HepG2 (cell line): ENCODE measurements around the gene TADA2A. TPM values are rescaled to one million over a fixed set of nuclear protein-coding genes. Genes with fewer than 3 reads are reported as not detected.

Experiments
- ATAC-seq: fragments of 200-7000 bp; cut with Tn5 transposase; 3 replicates; pipeline ENCODE4 v1.9.1; 2020; ENCODE audit warnings: mild to moderate bottlenecking, moderate library complexity
- BruUV-seq: library from RNA; stranded (reverse); fragments of 400-500 nt; replicated peaks from 2 replicates; lab custom pipeline; 2021; lab: Mats Ljungman, UMichigan
- CTCF ChIA-PET: fragments of 300-600 bp; formaldehyde crosslinking; extraction: SDS; loops from one replicate; lab custom pipeline; 2021; ENCODE audit warnings: low total read pairs, inconsistent platforms, low intra/inter-chr PET ratio; lab: Yijun Ruan, JAX
- POLR2A ChIA-PET: fragments of 350-600 bp; sonication (Branson Sonifier 250); formaldehyde crosslinking; loops from one replicate; lab custom pipeline; 2020; ENCODE audit warnings: antibody characterized with exemption, inconsistent platforms; lab: Yijun Ruan, JAX
- DNase-seq: peaks from one replicate; pipeline ENCODE4 v3.0.0-alpha.2; 2015; ENCODE audit warnings: low spot score
- FAIRE-seq: peaks from 3 replicates; lab custom pipeline; 2011; peaks lifted over from hg19 to GRCh38; lab: Jason Lieb, UNC
- H2AFZ ChIP-seq: one replicate; pipeline ENCODE4 v1.6.1; 2011; ENCODE audit warnings: low read length, inconsistent platforms
- H3K27ac ChIP-seq: fragments of 300-600 bp; 3 replicates; pipeline ENCODE4 v1.8.0; 2011; ENCODE audit warnings: mixed run types, mild to moderate bottlenecking, mixed read lengths, low read length, inconsistent platforms; ENCODE audit not compliant: insufficient read depth; ENCODE audit errors: extremely low read length
- H3K27me3 ChIP-seq, 2 experiments: fragments of 200-600 bp in 1 of 2; 2 replicates in 1 of 2; 3 replicates in 1 of 2; pipeline versions ENCODE4 v1.6.0 to v1.8.0; 2011; ENCODE audit warnings: low read length in 2 of 2, mild to moderate bottlenecking in 2 of 2, moderate library complexity in 2 of 2, inconsistent platforms in 1 of 2; ENCODE audit not compliant: insufficient read depth in 2 of 2, control insufficient read depth in 1 of 2
- H3K36me3 ChIP-seq, 2 experiments: fragments of 200-600 bp in 1 of 2; replicated peaks in 1 of 2; 2 replicates in 1 of 2; 3 replicates in 1 of 2; pipeline versions ENCODE4 v1.5.1 to v1.8.0; 2011; ENCODE audit warnings: low read length in 2 of 2, inconsistent platforms in 1 of 2; ENCODE audit not compliant: insufficient read depth in 2 of 2, control insufficient read depth in 1 of 2
- H3K4me1 ChIP-seq: 2 replicates; pipeline ENCODE4 v1.5.1; 2012; ENCODE audit warnings: low read length, inconsistent platforms; ENCODE audit not compliant: insufficient read depth
- H3K4me2 ChIP-seq: 2 replicates; pipeline ENCODE4 v1.6.0; 2011; ENCODE audit warnings: low read depth, low read length, inconsistent platforms
- H3K4me3 ChIP-seq, 3 experiments: fragments of 200-600 bp in 1 of 3; sonication (generic), shearing (Covaris generic) in 1 of 3; replicated peaks in 1 of 3; 2 replicates each; pipeline ENCODE4 v1.5.1; 2011 to 2016; ENCODE audit warnings: low read length in 3 of 3, inconsistent platforms in 2 of 3, low read depth in 2 of 3, mild to moderate bottlenecking in 2 of 3, control low read depth in 1 of 3, mixed read lengths in 1 of 3; ENCODE audit not compliant: insufficient read depth in 1 of 3
- H3K79me2 ChIP-seq: one replicate; pipeline ENCODE4 v1.6.1; 2011; ENCODE audit warnings: low read length, inconsistent platforms; ENCODE audit not compliant: insufficient read depth
- H3K9ac ChIP-seq: 2 replicates; pipeline ENCODE4 v1.6.0; 2011; ENCODE audit warnings: mild to moderate bottlenecking, low read depth, low read length, inconsistent platforms; ENCODE audit not compliant: insufficient read depth
- H3K9me3 ChIP-seq: 2 replicates; pipeline ENCODE4 v1.5.1; 2012; ENCODE audit warnings: mild to moderate bottlenecking, low read length
- H4K20me1 ChIP-seq: 2 replicates; pipeline ENCODE4 v1.6.0; 2011; ENCODE audit warnings: inconsistent platforms, mild to moderate bottlenecking, low read length, moderate library complexity; ENCODE audit not compliant: insufficient read depth
- GATAD1 ChIP-seq: IDR thresholded peaks from 2 replicates; pipeline ENCODE4 v1.6.1; 2016; ENCODE audit warnings: missing genetic modification reagents, missing compliant biosample characterization
- HOXA3 ChIP-seq: sonication (generic); formaldehyde crosslinking; IDR thresholded peaks from 2 replicates; pipeline ENCODE4 v1.5.0; 2020; ENCODE audit warnings: missing genetic modification reagents
- MEIS2 ChIP-seq: sonication (generic); formaldehyde crosslinking; IDR thresholded peaks from 2 replicates; pipeline ENCODE4 v1.9.0; 2021; ENCODE audit warnings: mild to moderate bottlenecking, missing genetic modification reagents
- NFIB ChIP-seq: sonication (generic); formaldehyde crosslinking; IDR thresholded peaks from 2 replicates; pipeline ENCODE4 v1.9.0; 2021; ENCODE audit warnings: missing genetic modification reagents, mild to moderate bottlenecking, borderline replicate concordance
- NKX3-1 ChIP-seq: sonication (generic); formaldehyde crosslinking; IDR thresholded peaks from 2 replicates; pipeline ENCODE4 v1.5.0; 2020; ENCODE audit warnings: missing genetic modification reagents
- PRDM15 ChIP-seq: sonication (generic); formaldehyde crosslinking; IDR thresholded peaks from 2 replicates; pipeline ENCODE4 v1.4.0; 2020; ENCODE audit warnings: missing genetic modification reagents
- ZNF274 ChIP-seq: sonication (generic); formaldehyde crosslinking; IDR thresholded peaks from 2 replicates; pipeline ENCODE4 v1.5.1; 2020; ENCODE audit warnings: mild to moderate bottlenecking, missing genetic modification reagents
- ZNF296 ChIP-seq: sonication (generic); formaldehyde crosslinking; conservative IDR thresholded peaks from 2 replicates; pipeline ENCODE4 v1.5.0; 2020; ENCODE audit warnings: mild to moderate bottlenecking, missing genetic modification reagents
- ZNF407 ChIP-seq: sonication (generic); formaldehyde crosslinking; IDR thresholded peaks from one replicate; pipeline ENCODE4 v1.5.1; 2020; ENCODE audit warnings: mild to moderate bottlenecking, missing genetic modification reagents; ENCODE audit errors: not compliant biosample characterization
- ZNF850 ChIP-seq: sonication (generic); formaldehyde crosslinking; conservative IDR thresholded peaks from 2 replicates; pipeline ENCODE4 v1.9.0; 2021; ENCODE audit warnings: mild to moderate bottlenecking, missing genetic modification reagents
- WGBS: methylation state at CpG from one replicate; pipeline ENCODE4 v1.1.6; 2017; ENCODE audit warnings: low lambda C conversion rate; 5-methylcytosine and 5-hydroxymethylcytosine counted together
- in situ Hi-C: cut with HindIII; loops from 2 replicates; pipeline ENCODE4 v1.10.0; 2017; ENCODE audit warnings: low pct_unique_long_range_greater_than_20kb; ENCODE audit not compliant: extremely low pct_ligation_motif_present
- intact Hi-C: fragments of 100-400 bp; cut with micrococcal nuclease; formaldehyde crosslinking; loops from one replicate; pipeline ENCODE4 v1.10.0; 2022; ENCODE audit not compliant: unreplicated experiment
- polyA plus RNA-seq, 8 experiments: library from polyadenylated mRNA; depleted of rRNA in 3 of 8; stranded (reverse) in 7 of 8; unstranded in 1 of 8; fragments of >200 nt; fragmentation: Illumina TruSeq in 4 of 8; extraction: Trizol in 4 of 8; gene quantifications; 2 replicates each; pipeline versions ENCODE4 v1.2.1 to v1.2.3, GENCODE V29; 2011 to 2016; ENCODE audit warnings: low read depth in 4 of 8, missing spikeins in 1 of 8, mixed read lengths in 1 of 8; ENCODE audit not compliant: insufficient read depth in 1 of 8
- total RNA-seq, 5 experiments: library from RNA; depleted of rRNA; stranded (reverse); fragments of >200 nt; fragmentation: Illumina TruSeq; extraction: Trizol; gene quantifications; 2 replicates each; pipeline ENCODE4 v1.2.3, GENCODE V29; 2016; ENCODE audit warnings: low read depth in 1 of 5

Gene TADA2A
- total and polyA plus RNA-seq, 2 of the 13 experiments (the other 11 are each of a cell fraction or from before 2014, with no cell fraction given), result 8.0 to 14.0 TPM

GRCh38 chr17:37523715-37524219 is 117.1 kb downstream of the TADA2A start:
- H3K4me1 ChIP-seq, result no peaks in the 10 kb centered on the region
- peaks cover 5 to 36% of the 10 kb centered on the region in 2 experiments for H3K36me3 ChIP-seq
- intact Hi-C loops, result loop anchor here (10.0 kb wide), 1 partner anchor 251 kb away; no protein-coding TSS in a partner anchor
- FAIRE-seq (no peak), ATAC-seq (no peak), DNase-seq (no peak)
- 82% methylated on average over 6 of the region's 8 CpGs for WGBS
- no peak overlapping the region for H3K4me2 ChIP-seq
- H3K27me3 ChIP-seq, result no peaks in the 10 kb centered on the region
- in situ Hi-C loops, result no loop called here
- no peak overlapping the region for H3K4me3 ChIP-seq
- H3K9me3 ChIP-seq, result no peaks in the 10 kb centered on the region
- no peaks in the 10 kb centered on the region for H4K20me1 ChIP-seq
- no peak overlapping the region for H3K27ac ChIP-seq
- POLR2A ChIA-PET, result no interaction called here
- no TSS peak for BruUV-seq
- CTCF ChIA-PET, result no interaction called here
- H2AFZ ChIP-seq, result no peak overlapping the region
- H3K79me2 ChIP-seq, result no peaks in the 10 kb centered on the region
- no peak overlapping the region for H3K9ac ChIP-seq
- no peak for TF ChIP-seq ZNF850
- no peak for TF ChIP-seq PRDM15 (CRISPR knock-in tag)
- no peak for TF ChIP-seq GATAD1
- TF ChIP-seq MEIS2 (CRISPR knock-in tag), result no peak
- no peak for TF ChIP-seq ZNF407
- no peak for TF ChIP-seq ZNF296
- TF ChIP-seq NKX3-1 (CRISPR knock-in tag), result no peak
- TF ChIP-seq HOXA3, result no peak
- TF ChIP-seq ZNF274, result no peak
- no peak for TF ChIP-seq NFIB (CRISPR knock-in tag)
